ENCODE measurements around the gene LARGE1.

LARGE1 gene

DNA sequence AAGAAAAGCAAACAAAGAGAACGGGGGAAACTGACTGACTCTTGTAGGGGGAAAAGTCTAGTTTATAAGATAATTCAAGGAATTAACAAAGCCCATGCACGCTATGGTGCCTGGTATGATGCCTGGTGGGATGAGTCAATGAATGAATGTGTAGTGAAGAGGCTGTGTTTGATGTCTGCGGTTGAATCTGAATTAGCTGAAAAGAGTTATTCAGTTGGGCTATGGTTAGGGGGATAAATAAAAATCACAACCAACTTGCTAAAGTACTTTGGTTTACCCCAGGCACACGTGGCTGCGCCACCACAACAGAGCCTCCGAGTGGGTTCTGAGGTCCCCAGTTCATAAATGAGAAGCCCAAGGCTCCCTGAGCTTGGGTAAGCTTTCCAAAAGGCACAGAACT lies 492.8 kb downstream of the LARGE1 start:
- DNase-seq (ENCODE audit: low read depth, low spot score), result no peak

DNA sequence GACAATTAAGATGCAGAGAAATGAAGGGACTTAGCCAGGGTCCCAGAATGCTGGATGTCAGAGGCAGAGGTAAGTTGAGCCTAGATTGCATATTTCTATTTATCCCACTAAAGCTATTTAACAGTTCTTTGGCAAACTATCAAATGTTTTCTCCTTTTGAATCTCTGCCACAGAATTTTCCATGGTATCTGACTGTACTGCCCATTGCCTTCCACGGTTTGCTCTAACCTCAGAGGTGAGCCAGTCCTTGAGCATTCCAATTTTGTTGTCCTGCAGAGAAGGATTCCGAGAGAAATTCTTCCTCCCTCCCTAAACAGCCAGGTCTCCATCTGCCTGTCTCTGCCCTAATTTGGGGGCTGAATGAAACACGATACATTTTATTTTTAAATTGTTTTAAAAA lies 493.8 kb downstream of the LARGE1 start:
- DNase-seq (ENCODE audit: low read depth, low spot score), result no peak

DNA sequence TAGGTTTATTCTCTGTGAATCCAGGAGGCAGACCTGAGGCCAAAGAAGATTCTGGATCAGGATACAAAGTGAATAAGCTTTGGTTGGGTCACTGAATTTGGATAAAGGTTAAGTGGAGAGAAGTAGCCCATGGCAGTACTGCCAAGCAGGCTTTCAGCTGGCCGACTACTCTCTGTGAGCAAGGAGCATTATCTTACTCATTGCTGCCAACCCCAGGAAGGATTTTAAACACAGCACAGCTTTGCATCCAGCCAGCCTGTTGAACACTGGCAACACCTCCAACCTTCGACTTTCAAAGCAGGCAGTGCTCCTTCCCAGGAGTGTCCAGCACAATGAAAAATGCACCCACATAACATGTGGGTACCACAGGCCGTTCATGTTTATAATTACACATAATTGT lies 498.4 kb downstream of the LARGE1 start:
- DNase-seq (ENCODE audit: low read depth, low spot score), result no peak

DNA sequence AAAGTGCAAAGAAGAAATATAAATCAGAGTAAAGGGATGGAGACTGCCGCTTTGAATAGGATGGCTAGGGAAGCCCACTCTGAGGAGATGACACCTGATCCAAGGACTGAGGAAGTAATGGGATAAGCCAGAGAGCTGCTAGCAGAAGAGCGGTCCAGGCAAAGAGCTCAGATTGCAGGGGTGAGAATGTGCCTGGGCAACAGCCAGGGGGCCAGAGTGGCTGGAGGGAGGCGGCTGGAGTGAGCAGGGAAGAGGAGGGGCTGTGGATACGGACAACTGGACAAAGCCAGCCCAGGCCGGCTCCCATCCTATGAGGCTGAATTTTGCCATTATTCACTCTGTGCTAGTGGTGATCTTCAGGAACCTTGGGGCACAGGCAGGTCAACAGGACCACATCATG lies 501.8 kb downstream of the LARGE1 start:
- no peak for DNase-seq (ENCODE audit: low read depth, low spot score)

DNA sequence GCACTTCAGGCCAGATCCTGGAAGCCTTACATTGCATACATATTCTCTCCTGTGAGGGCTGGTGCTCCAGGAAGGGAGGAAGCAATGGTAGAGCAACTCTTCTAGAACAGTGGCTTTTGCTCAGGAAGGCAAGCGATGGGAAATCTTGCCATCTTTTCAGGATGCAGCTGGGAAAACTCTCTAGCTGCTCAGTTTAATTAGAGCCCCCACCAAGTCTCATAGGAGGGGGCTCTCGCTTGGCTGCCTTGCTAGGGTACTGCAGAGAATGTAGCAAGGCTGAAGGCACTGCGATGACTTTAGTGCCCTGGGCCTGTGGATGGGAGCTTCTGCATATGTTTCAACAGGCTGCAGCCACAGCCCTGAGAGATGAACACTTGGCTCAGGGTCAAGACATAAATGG lies 504.9 kb downstream of the LARGE1 start:
- DNase-seq (ENCODE audit: low read depth, low spot score), result no peak

DNA sequence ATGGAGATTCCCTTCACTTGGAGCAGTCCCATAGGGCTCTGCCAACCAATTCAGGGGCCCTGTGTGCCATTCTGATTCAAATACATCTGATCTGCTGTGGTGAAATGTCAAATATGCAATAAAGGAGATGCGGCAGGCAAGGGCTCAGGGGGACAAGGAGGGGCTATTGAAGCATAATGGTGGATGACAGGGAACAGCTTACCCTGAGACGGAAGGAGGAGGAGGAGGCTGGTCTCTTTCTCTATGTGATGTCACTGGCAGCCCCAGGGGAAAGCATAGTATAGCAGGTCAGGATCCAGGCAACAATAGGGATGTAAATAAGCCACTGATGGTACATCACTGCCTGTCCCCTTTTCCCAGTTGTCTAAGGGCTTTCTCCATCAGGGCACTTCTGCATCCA lies 511.2 kb downstream of the LARGE1 start:
- no peak for DNase-seq (ENCODE audit: low read depth, low spot score)

DNA sequence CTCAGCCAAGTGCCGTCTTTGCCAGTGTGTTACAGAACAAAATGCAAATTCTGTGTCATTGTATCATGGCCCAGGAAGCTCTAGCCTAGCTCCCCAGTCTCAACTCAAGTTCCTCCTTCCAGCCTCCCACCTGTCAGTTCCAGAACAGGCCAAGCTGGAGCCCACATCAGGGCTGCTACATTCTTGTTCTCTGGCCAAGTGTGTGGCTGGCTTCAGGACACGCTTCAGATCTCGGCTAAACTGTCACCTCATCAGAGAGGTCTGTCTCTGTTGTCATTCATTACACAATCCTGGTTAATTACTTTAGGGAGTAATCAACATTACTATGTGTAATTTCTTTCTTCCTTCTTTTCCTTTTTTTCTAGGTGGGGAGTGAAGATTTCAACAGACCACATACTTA lies 515.1 kb downstream of the LARGE1 start:
- DNase-seq (ENCODE audit: low read depth, low spot score), result no peak

DNA sequence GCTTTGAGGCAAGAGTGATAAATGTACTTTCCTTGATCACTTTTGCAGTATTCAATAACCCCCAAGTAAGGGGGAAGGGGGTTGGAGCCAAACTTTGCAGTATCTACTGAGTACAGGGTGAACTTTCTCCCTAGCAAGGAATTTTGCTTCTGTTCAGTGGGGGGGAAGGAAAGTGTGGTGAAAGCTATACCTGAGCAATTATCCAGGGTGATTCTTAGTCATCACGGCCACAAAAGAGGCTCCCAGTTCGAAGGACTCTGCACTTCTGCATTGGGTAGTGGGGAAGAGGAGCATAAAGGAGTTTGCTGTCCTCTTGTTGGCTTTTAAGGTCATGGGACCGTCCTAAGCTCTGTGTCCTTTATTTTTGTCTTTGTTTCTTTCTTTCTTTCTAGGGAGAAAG lies 515.6 kb downstream of the LARGE1 start:
- no peak for DNase-seq (ENCODE audit: low read depth, low spot score)

DNA sequence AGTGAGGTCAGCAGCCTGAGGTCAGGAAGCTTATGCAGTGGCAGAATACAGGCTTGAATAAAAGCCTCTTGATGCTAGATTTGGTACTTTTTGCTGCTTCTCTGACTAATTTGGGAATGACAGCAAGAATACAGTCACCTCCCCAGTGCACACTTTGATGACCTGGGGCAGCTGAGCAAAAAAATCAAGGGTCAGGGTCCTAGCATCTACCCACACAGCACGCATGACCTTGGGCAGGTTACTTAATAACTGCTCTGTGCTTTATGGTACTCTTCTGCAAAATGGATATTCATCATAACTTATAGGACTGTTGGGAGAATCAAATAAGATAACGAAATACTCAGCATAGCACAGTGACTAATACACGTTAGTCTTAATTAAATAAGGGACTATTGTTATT lies 518.0 kb downstream of the LARGE1 start:
- no peak for DNase-seq (ENCODE audit: low read depth, low spot score)

DNA sequence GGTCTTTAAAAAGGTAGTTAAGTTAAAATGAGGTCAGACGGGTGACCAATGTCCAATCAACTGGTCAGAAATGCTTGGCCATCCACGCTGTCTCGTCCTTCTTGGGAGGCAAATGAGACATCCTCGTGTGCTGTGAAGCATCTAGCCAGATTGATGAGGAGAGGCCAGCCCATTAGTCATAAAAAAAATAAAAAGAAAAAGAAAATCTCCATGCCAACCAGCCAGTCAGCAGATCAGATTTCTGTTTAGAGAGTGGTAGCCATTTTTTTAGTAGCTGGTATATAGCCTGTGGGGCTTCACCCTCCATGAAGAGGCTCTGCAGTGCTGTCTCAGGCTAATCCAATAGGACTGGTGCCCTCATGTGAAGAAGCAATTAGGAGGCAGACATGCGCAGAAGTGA lies 519.0 kb downstream of the LARGE1 start:
- no peak for DNase-seq (ENCODE audit: low read depth, low spot score)

DNA sequence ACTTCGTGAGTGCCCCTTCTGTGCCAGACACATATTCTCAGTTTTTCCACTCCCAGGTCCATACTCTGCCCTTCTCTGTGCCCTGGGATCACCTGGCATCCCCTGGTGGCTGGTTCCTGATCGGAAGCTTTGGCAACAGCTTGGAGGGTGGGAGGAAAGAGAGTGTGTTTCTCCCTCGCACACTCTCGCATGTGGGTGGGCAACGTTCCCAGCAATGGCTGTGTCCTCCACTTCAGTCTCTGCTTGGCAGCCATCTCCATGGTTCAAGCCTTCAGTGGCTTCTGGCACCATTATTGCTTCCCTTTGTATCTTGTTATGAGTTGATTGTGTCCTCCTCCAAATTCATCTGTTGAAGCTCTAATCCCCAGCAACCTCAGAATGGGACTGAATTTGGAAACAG lies 519.4 kb downstream of the LARGE1 start:
- no peak for DNase-seq (ENCODE audit: low read depth, low spot score)

DNA sequence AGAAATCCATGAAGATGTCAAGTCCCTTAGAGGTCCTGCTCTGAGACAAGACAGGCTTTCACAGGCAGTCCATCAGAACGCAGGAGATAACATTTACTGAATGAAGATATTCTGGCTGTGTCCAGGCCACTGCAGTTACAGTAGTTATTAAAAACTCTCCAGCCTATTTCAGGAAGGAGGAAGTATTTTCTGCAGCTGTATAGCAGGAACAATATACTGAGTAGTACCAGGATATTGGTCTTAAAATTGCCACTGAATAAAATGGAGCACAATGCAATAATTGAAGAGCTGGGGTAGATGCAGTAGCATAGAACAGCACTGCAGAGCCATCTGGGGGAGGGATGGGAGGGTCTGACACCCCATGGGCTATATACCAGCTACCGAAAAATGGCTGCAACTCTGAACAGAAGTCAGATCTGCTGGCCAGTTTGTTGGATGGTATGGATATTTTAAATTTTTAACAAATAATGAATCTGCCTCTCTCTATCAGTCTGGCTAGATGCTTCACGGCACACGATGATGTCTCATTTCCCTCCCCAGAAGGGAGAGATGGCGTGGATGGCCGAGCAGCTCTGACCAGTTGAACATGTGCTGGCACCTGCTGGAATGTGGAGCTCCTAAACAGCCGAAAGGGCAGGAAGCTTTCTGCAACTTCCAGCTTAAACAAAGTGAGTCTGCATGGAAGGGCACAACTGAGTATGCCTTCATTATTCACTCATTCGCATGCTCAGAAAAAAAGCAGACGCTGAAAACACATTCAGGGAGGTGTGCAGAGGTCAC lies 520.0 kb downstream of the LARGE1 start:
- DNase-seq (ENCODE audit: low read depth, low spot score), result no peak

DNA sequence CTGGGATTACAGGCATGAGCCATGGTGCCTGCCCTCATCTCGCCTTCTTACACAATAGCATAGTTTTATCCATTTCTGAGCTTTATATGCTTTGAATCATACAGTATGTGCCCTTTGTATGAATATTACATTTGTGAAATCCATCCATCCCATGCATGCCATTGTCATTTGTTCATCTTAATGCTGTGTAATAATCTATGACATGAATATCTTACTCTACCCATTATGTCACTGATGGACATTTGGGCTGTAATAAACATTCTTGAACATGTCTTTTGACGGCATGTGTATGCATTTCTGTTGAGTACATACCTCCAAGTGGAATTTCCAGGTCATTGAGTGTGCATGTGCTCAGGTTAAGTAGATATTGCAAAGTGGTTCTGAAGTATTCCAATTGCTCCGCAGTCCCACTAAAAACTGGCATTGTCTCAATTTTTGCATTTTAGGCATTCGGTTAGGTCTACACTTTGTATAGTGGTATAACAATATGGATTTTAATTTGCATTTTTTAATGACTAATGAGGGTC lies 522.8 kb downstream of the LARGE1 start:
- no peak for DNase-seq (ENCODE audit: low read depth, low spot score)

DNA sequence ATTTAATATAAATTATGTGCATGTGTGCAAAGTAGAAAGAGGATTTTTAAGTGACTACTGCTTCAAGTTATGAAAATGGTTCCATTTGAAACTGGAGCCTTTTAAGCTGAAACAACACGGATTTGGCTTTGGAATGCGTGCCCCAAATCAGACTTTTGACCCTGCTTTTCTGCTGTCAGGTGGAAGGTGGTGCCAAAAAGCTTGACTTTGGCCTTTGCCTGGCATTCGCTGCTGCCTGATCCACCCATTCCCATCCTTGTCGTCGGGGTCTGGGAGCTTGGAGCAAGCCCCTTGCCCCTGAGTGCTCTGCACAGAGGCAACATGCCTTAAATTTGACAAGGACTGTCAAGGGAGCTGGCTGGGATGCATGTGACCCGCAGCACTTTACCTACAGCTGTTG lies 526.8 kb downstream of the LARGE1 start:
- DNase-seq (ENCODE audit: low read depth, low spot score), result no peak

DNA sequence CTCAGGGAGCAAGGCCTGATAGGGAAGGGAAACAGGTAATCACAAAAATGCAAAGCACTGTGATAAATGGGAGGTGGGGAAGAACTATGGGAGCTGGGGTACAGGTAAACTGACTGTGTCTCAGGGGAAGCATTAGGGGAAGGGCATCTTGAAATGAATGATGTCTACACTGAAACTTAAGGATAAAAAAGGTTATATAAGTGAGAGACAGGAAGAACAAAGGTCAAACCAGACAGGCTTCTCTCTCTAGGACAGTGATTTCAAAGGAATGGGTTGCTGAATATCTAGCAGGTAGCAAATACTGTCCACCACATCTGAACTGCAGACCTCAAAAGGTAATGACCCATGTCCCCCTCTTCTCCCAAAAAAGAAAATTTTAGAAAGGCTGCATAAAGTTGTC lies 529.0 kb downstream of the LARGE1 start:
- DNase-seq (ENCODE audit: low read depth, low spot score), result no peak

DNA sequence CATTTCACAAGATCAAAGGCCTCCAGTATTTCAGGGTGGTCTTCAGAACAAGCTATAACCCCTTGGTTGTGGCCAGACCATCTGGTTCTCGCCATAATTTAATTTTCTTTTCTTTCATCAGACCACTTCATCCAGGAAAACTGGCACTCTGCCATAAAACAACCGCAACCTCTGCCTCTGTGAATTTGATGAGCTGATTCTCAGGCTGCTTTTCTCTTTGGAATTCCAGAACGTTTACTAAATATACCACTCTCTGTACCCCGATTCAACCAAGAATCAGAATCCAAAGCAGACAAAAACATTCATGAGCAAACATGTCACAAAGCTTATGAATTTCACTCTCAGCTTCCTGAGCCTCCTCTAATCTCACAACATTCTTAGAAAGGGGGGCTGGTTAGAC lies 530.3 kb downstream of the LARGE1 start:
- no peak for DNase-seq (ENCODE audit: low read depth, low spot score)

DNA sequence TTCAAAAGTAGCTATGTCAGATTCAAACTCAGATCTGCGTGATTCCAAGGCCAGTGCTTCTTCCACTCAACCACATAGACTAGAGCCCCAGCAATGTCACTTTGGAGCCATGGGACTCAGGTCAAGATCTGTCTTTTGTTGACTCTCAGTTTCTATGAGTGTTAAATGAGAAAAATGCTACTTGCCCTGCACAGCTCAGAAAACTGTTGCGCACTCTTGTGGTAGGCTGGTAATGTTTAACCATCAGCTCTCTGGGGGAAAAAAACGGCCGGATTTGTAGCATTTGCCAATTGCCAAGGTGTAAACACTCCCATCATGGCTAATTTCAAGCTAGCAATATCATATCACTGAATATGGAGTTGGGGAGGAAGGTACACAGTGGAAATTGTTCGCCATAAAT lies 534.0 kb downstream of the LARGE1 start:
- DNase-seq (ENCODE audit: low read depth, low spot score), result no peak

DNA sequence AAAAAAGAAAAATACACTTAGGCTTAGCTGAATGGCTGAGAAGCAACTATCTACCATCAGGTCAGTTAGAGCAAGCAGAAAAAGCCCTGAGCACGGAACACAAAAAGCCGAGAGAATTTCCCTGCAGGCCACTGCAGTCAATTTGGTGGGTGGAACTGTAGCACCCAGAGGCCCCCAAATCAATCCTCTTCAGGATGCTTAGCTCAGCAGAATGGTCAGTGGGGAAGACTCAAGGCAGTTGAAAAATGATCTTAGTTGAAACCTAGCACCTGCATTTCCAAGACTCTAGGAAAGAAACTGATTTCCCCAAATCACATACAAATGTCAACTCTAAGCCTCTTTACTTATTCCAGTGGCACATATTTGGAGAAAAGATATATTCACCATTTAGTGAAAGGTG lies 534.7 kb downstream of the LARGE1 start:
- no peak for DNase-seq (ENCODE audit: low read depth, low spot score)

DNA sequence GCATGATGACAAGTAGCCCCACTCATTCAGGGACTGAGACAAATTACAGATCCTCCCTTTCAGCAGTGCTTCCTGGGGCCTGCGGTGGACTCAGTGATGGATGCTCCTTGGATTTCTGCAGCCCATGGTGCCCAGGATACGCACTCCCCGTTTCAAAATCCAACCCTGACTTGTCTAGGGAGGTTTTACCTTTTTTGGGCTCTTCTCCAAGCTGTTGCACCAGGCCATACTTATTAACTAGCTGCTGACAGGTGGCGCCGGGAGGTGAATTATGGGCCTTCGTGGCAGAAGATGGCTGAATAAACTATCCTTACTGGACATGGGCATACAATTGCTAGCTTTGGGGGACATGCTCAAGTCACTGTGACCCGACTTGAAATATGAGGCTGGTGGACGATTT lies 537.8 kb downstream of the LARGE1 start:
- DNase-seq (ENCODE audit: low read depth, low spot score), result no peak

DNA sequence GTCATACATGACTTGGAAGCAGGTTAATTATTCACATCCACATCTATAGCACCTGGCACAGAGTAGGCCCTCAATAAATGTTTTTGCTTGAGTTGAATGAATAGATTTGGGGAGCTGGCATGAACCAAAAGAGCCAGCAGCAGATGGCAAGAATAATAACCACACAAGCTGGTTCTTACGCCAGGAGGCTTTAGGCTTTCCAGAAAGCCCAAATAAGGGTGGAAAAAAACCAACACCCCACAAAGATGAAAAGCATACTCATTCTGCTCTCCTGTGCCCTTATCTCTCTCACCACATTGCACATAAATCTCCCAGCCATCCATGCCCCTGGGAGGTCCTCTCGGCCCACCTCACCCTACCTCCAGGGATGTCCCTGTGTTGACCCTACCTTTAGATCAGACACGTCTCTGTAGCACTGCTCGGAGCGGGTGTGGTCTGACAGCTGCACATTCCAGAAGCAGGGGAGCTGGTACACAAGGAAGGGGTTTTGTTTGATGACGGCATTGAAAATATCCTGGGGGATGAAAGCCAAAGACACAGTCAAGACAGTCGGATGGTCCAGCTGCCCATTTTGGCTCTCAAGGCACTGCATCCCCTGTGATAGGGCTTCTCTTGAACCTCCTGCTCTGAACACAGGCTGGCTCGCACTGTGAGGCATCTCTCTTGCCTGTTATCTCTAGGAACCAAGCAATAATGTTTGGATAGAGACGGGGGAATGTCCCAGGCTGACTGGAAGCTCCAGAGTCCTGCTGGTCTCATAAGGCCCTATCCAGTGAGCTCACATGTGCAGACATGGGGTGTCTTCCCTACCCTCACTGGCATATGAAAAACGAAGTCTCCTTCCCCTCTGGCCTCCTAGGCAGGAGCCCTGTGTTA lies 538.5 kb downstream of the LARGE1 start:
- DNase-seq (ENCODE audit: low read depth, low spot score), result no peak

DNA sequence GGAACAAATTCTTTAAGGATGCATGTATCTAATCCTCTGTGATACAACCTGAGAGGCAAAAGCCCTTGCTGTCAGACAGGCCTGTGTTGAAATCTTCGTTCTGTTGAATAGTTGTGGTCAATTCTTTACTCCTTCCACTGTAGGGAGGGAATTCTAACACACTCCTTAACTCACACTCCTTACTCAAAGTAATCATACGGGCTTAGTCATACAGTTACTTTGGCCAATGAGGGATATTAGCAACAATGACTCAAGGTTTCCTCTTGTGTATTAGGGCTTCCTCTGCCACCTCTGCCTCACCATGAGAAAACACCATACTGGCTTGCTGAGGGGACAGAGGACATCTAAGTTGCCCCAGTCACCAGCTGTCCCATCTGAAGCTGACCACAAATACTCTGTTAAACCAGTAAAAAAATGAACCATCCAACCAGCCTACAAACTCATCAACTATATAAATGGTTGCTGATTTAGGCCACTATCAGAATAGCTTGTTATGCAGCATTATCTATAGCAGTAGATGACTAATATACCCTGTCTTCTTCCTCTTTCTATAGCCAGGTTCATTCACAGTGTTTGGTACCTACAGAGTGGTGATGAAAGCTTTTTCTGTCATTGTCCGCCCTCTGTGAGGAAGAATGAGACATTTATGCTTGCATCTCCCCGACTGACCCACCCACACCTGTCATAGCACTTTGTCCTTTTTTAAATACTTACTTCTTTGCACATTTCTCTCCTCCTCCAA lies 539.3 kb downstream of the LARGE1 start:
- DNase-seq (ENCODE audit: low read depth, low spot score), result no peak

DNA sequence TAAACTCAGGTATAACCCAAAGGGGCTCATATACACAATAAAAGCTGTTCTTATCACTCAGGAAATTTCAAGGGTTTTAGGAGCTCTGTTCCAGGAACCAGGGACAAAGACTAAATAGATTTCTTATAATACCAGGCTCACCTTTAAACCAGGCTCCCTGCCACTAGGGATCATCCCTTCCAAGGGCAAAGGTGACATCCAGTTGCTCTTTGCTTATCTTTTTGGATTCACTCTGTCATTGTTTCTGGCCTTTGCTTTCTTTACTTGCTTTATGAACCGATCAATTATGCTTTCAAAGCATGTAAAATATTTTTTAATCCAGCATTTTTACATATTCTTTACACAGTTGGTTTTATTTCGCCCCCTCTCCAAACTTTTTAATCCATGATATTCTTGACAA lies 540.4 kb downstream of the LARGE1 start:
- no peak for DNase-seq (ENCODE audit: low read depth, low spot score)
